ENCODE results near the gene ENPP6. TPM values are rescaled to one million over a fixed set of nuclear protein-coding genes. Genes with fewer than 3 reads are reported as not detected.

The ENPP6 gene
- total and polyA plus RNA-seq, 2 donors (not counting 3 experiments of a cell fraction or from before 2014, with no cell fraction given), result not detected

- no TSS peak for BruUV-seq (replicated peaks)
Observed at GRCh38 chr4:184062769-184063168, 154.9 kb downstream of the ENPP6 start.

More at GRCh38 chr4:184062769-184063168, 154.9 kb downstream of the ENPP6 start:
- Histone ChIP-seq H2AFZ (ENCODE audit: low read depth, low read length) (no peak overlapping the region), H3K9me3 (replicated peaks; ENCODE audit: control insufficient read depth, insufficient read depth, low read length) (no peaks in the 10 kb centered on the region), H3K27me3 (ENCODE audit: control insufficient read depth in 2 of 2, insufficient read depth in 2 of 2, low read length in 2 of 2) (no peaks in the 10 kb centered on the region), H3K79me2 (ENCODE audit: control insufficient read depth, insufficient read depth, low read length) (no peaks in the 10 kb centered on the region), H3K27ac (ENCODE audit: insufficient read depth, low read depth, low read length) (no peak overlapping the region), H3K9me1 (replicated peaks; ENCODE audit: control insufficient read depth, extremely low read depth, insufficient read depth, low read length) (no peaks in the 10 kb centered on the region), H3K4me1 (ENCODE audit: control insufficient read depth, extremely low read depth, insufficient read depth, low read length) (no peaks in the 10 kb centered on the region), H4K20me1 (replicated peaks; ENCODE audit: control insufficient read depth, extremely low read depth, insufficient read depth, low read length) (no peaks in the 10 kb centered on the region), H3K36me3 (ENCODE audit: control insufficient read depth in 2 of 2, extremely low read depth in 1 of 2, insufficient read depth in 2 of 2, low read length in 2 of 2) (no peaks in the 10 kb centered on the region), H3K4me2 (ENCODE audit: insufficient read depth, low read length) (no peak overlapping the region), H3K4me3 (replicated peaks in 1 of 3; ENCODE audit: insufficient read depth in 1 of 3, low read depth in 1 of 3, low read length in 3 of 3) (no peak overlapping the region), H3K9ac (replicated peaks; ENCODE audit: extremely low read depth, insufficient read depth, low read length) (no peak overlapping the region)
- ChIA-PET CTCF (no interaction called here), POLR2A (no interaction called here)
- DNase-seq (ENCODE audit: low read depth, low spot score) (no peak), FAIRE-seq (no peak)
- TF ChIP-seq CTCF (IDR thresholded peaks at IDR 0.05; ENCODE audit: extremely low read depth in 1 of 2, insufficient read depth in 1 of 2, low read depth in 1 of 2, low read length in 2 of 2), result no peak
- no peak for TF ChIP-seq FOS (IDR thresholded peaks at IDR 0.05; ENCODE audit: borderline replicate concordance, insufficient read depth, low read length)
- TF ChIP-seq GATA2 (IDR thresholded peaks at IDR 0.05; ENCODE audit: insufficient read depth, insufficient read length, low read depth, low read length), result no peak
- TF ChIP-seq MYC (IDR thresholded peaks at IDR 0.05; ENCODE audit: low read depth, low read length), result no peak
- TF ChIP-seq JUN (IDR thresholded peaks at IDR 0.05; ENCODE audit: borderline replicate concordance, insufficient read depth, insufficient read length, low read depth), result no peak
- no peak for TF ChIP-seq POLR2A (IDR thresholded peaks at IDR 0.05; ENCODE audit: low read depth, low read length)
- no peak for TF ChIP-seq EZH2 (IDR thresholded peaks at IDR 0.05; ENCODE audit: borderline replicate concordance, low read depth, low read length, severe bottlenecking)
- no peak for TF ChIP-seq MAX (IDR thresholded peaks at IDR 0.05; ENCODE audit: insufficient read depth, insufficient read length)
- TF ChIP-seq POLR2AphosphoS5 (IDR thresholded peaks at IDR 0.05; ENCODE audit: insufficient read depth, low read depth, low read length), result no peak
- intact Hi-C loops (cut with micrococcal nuclease), result no loop called here
- dilution Hi-C loops (cut with MboI; ENCODE audit: extremely low pct_ligation_motif_present, low sequenced_read_pairs), result no loop called here

Data from endothelial cell of umbilical vein (primary cell).